SK-N-SH (cell line): ENCODE data around the gene ABCB6. TPM values are rescaled to one million over a fixed set of nuclear protein-coding genes. Genes with fewer than 3 reads are reported as not detected.
A peak's percentile ranks its signal among the peaks of the same experiment; 100 is the strongest.

ENCODE experiments used
- CTCF ChIA-PET: fragments of 300-600, 350-600 bp; formaldehyde crosslinking; extraction: SDS; loops from one replicate; lab custom pipeline; 2021; lab: Yijun Ruan, JAX
- POLR2A ChIA-PET: fragments of 350-600 bp; sonication (Branson Sonifier 250); formaldehyde crosslinking; extraction: SDS; loops from one replicate; lab custom pipeline; 2020; ENCODE audit warnings: antibody characterized with exemption, inconsistent platforms; lab: Yijun Ruan, JAX
- DNase-seq: peaks from one replicate; pipeline ENCODE4 v3.0.0; 2012
- H2AFZ ChIP-seq: fragments of 200-600 bp; sonication (generic); 2 replicates; pipeline ENCODE4 v1.8.1; 2016; ENCODE audit warnings: antibody characterized with exemption, mild to moderate bottlenecking, low read depth
- H3F3A ChIP-seq: fragments of 200-600 bp; sonication (generic); replicated peaks from 2 replicates; pipeline ENCODE3; 2016; ENCODE audit warnings: antibody characterized with exemption, mild to moderate bottlenecking; ENCODE audit not compliant: insufficient read depth
- H3K27ac ChIP-seq, 2 experiments: fragments of 200-500 bp in 1 of 2; fragments of 200-600 bp in 1 of 2; sonication (Bioruptor generic) in 1 of 2; sonication (generic), shearing (Covaris generic) in 1 of 2; 2 replicates each; pipeline versions ENCODE4 v1.5.1 to v1.6.1; 2014 to 2016; ENCODE audit warnings: low read depth in 2 of 2, inconsistent platforms in 1 of 2, low read length in 1 of 2, mild to moderate bottlenecking in 1 of 2, mixed read lengths in 1 of 2
- H3K27me3 ChIP-seq: fragments of 200-600 bp; sonication (generic), shearing (Covaris generic); 2 replicates; pipeline ENCODE4 v1.6.1; 2016; ENCODE audit warnings: mixed run types; ENCODE audit not compliant: insufficient read depth
- H3K36me3 ChIP-seq, 2 experiments: fragments of 200-500 bp in 1 of 2; fragments of 200-600 bp in 1 of 2; sonication (Bioruptor generic) in 1 of 2; sonication (generic) in 1 of 2; replicated peaks in 1 of 2; 2 replicates each; pipeline versions ENCODE3 to v1.5.1; 2014 to 2016; ENCODE audit warnings: low read length in 1 of 2, mild to moderate bottlenecking in 1 of 2; ENCODE audit not compliant: insufficient read depth in 2 of 2, control insufficient read depth in 1 of 2
- H3K4me1 ChIP-seq, 2 experiments: fragments of 200-500 bp in 1 of 2; fragments of 200-600 bp in 1 of 2; sonication (Bioruptor generic) in 1 of 2; sonication (generic), shearing (Covaris generic) in 1 of 2; 2 replicates each; pipeline versions ENCODE4 v1.5.1 to v1.6.1; 2014 to 2016; ENCODE audit warnings: low read depth in 1 of 2, low read length in 1 of 2, mixed run types in 1 of 2; ENCODE audit not compliant: insufficient read depth in 2 of 2, control insufficient read depth in 1 of 2
- H3K4me2 ChIP-seq: fragments of 200-600 bp; sonication (generic), shearing (Covaris generic); 2 replicates; pipeline ENCODE4 v1.6.1; 2017; ENCODE audit warnings: mixed run types
- H3K4me3 ChIP-seq, 2 experiments: fragments of 200-500 bp in 1 of 2; fragments of 200-600 bp in 1 of 2; sonication (Bioruptor generic) in 1 of 2; sonication (generic), shearing (Covaris generic) in 1 of 2; 2 replicates each; pipeline versions ENCODE4 v1.5.1 to v1.8.1; 2014 to 2016; ENCODE audit warnings: low read depth in 2 of 2, inconsistent platforms in 1 of 2, low read length in 1 of 2, mild to moderate bottlenecking in 1 of 2, mixed read lengths in 1 of 2, moderate library complexity in 1 of 2
- H3K79me2 ChIP-seq: fragments of 200-600 bp; sonication (generic); 2 replicates; pipeline ENCODE4 v1.8.1; 2017; ENCODE audit warnings: mild to moderate bottlenecking; ENCODE audit not compliant: insufficient read depth
- H3K9ac ChIP-seq: fragments of 200-600 bp; sonication (generic); 2 replicates; pipeline ENCODE4 v1.6.1; 2017; ENCODE audit warnings: mixed run types
- H3K9me2 ChIP-seq: fragments of 200-600 bp; sonication (generic); 2 replicates; pipeline ENCODE4 v1.6.1; 2017; ENCODE audit warnings: mixed run types
- H3K9me3 ChIP-seq: fragments of 200-600 bp; sonication (generic); 2 replicates; pipeline ENCODE4 v1.6.1; 2017; ENCODE audit warnings: mixed run types, mild to moderate bottlenecking, moderate library complexity
- H4K20me1 ChIP-seq: fragments of 200-600 bp; sonication (generic); 2 replicates; pipeline ENCODE4 v1.6.1; 2017; ENCODE audit warnings: mild to moderate bottlenecking, mixed run types; ENCODE audit not compliant: insufficient read depth
- ELF1 ChIP-seq: IDR thresholded peaks from 2 replicates; pipeline ENCODE4 v1.4.0; 2012
- FOXJ3 ChIP-seq: sonication (generic); formaldehyde crosslinking; IDR thresholded peaks from 2 replicates; pipeline ENCODE4 v1.5.1; 2020; ENCODE audit warnings: mild to moderate bottlenecking, missing genetic modification reagents
- FOXM1 ChIP-seq: IDR thresholded peaks from 2 replicates; pipeline ENCODE4 v1.4.0; 2012; ENCODE audit warnings: low read depth, mild to moderate bottlenecking
- MEF2A ChIP-seq: IDR thresholded peaks from 2 replicates; pipeline ENCODE4 v1.4.0; 2012; ENCODE audit warnings: low read depth, borderline replicate concordance
- NFIC ChIP-seq: IDR thresholded peaks from 2 replicates; pipeline ENCODE4 v1.4.0; 2012; ENCODE audit warnings: borderline replicate concordance
- POLR2AphosphoS5 ChIP-seq: IDR thresholded peaks from 2 replicates; pipeline ENCODE4 v1.6.1; 2012; ENCODE audit warnings: low read depth, low read length
- RFX5 ChIP-seq: IDR thresholded peaks from 2 replicates; pipeline ENCODE4 v1.6.1; 2012; ENCODE audit warnings: mild to moderate bottlenecking, improper control_type of control experiment, low read length
- TAF1 ChIP-seq: IDR thresholded peaks from 2 replicates; pipeline ENCODE4 v1.6.1; 2012; ENCODE audit warnings: low read depth, mild to moderate bottlenecking, low read length, moderate library complexity, borderline replicate concordance
- TCF12 ChIP-seq: IDR thresholded peaks from 2 replicates; pipeline ENCODE4 v1.4.0; 2012
- USF1 ChIP-seq: IDR thresholded peaks from 2 replicates; pipeline ENCODE4 v1.4.0; 2012; ENCODE audit warnings: low read depth, borderline replicate concordance
- YY1 ChIP-seq: IDR thresholded peaks from 2 replicates; pipeline ENCODE4 v1.4.0; 2012; ENCODE audit warnings: low read depth, mild to moderate bottlenecking
- WGBS: methylation state at CpG from one replicate; pipeline ENCODE4 v1.1.6; 2017; ENCODE audit warnings: low lambda C conversion rate; 5-methylcytosine and 5-hydroxymethylcytosine counted together
- polyA plus RNA-seq, 3 experiments: library from polyadenylated mRNA; depleted of rRNA; stranded (reverse); fragments of >200 nt; gene quantifications; 2 replicates each; pipeline ENCODE4 v1.2.3, GENCODE V29; 2012

Gene ABCB6
- polyA plus RNA-seq, 1 of the 3 experiments (the other 2 are of a cell fraction), result 27.4 TPM

- ChIA-PET CTCF (interaction anchor here (0.8 to 5.1 kb wide), 6 partner anchors 9 to 198 kb away, joined by 3 to 40 read pairs (median 6); partner anchors contain the start of gene ABCB6), POLR2A (interaction anchor here (0.7 to 2.7 kb wide), 4 partner anchors 10 to 51 kb away, joined by 3 to 23 read pairs (median 14); partner anchors contain the start of genes ABCB6, CNPPD1, GLB1L and STK16)
- no peaks in the 10 kb centered on the region for H4K20me1 ChIP-seq
- H3K79me2 ChIP-seq, result peaks cover 27% of the 10 kb centered on the region
- no peak for DNase-seq
- H3F3A ChIP-seq, result peaks cover 11% of the 10 kb centered on the region
- peak overlapping the region; percentile 98 for H3K4me2 ChIP-seq
- peaks cover 10 to 39% of the 10 kb centered on the region in 2 experiments for H3K36me3 ChIP-seq
- 50% methylated on average over 6 of the region's 7 CpGs for WGBS
- H3K27ac ChIP-seq, result peak overlapping the region in 1 of 2 experiments; percentile 75; a peak in 2 of 4 replicates
- no peaks in the 10 kb centered on the region for H3K27me3 ChIP-seq
- H3K4me1 ChIP-seq, result peaks cover 3 to 16% of the 10 kb centered on the region in 2 experiments; a peak in 1 of 4 replicates
- H3K9me3 ChIP-seq, result no peaks in the 10 kb centered on the region
- peak overlapping the region; percentile 75; the same call in 1 of the 2 replicates for H2AFZ ChIP-seq
- no peak for TF ChIP-seq USF1
- TF ChIP-seq MEF2A, result no peak
- no peak for TF ChIP-seq TAF1
- no peak for TF ChIP-seq POLR2AphosphoS5
- no peaks in the 10 kb centered on the region for H3K9me2 ChIP-seq
- H3K9ac ChIP-seq, result peak overlapping the region; percentile 78
- peak overlapping the region; percentile 82 to 87 for H3K4me3 ChIP-seq
These were observed 9.5 kb upstream of the ABCB6 start for GRCh38 chr2:219228041-219228910.

- Histone ChIP-seq H3K9me2 (no peaks in the 10 kb centered on the region), H2AFZ (no peak overlapping the region)
- TF ChIP-seq FOXJ3 (CRISPR knock-in tag), result no peak
- TF ChIP-seq NFIC, result no peak
- TF ChIP-seq USF1, result no peak
- no peak for TF ChIP-seq YY1
- no peak for TF ChIP-seq RFX5
- TF ChIP-seq TCF12, result no peak
- TF ChIP-seq ELF1, result no peak
- no peak for TF ChIP-seq FOXM1
- TF ChIP-seq, all 33 proteins: peak for 0
- H3K27ac ChIP-seq, result no peak overlapping the region
- ChIA-PET CTCF (interaction anchor here (0.6 to 2.1 kb wide), 3 partner anchors 27 to 73 kb away, joined by 3 to 7 read pairs (median 7); no protein-coding TSS in a partner anchor), POLR2A (no interaction called here)
- peaks cover 0 to 13% of the 10 kb centered on the region in 2 experiments; a peak in 1 of 4 replicates for H3K4me1 ChIP-seq
- H4K20me1 ChIP-seq, result no peaks in the 10 kb centered on the region
- peaks cover 8 to 41% of the 10 kb centered on the region in 2 experiments for H3K36me3 ChIP-seq
- H3F3A ChIP-seq, result peaks cover 6% of the 10 kb centered on the region
- H3K4me2 ChIP-seq, result no peak overlapping the region
- H3K27me3 ChIP-seq, result no peaks in the 10 kb centered on the region
- peaks cover 20% of the 10 kb centered on the region for H3K79me2 ChIP-seq
- no peaks in the 10 kb centered on the region for H3K9me3 ChIP-seq
- H3K4me3 ChIP-seq, result no peak overlapping the region
- DNase-seq, result no peak
- H3K9ac ChIP-seq, result no peak overlapping the region
- WGBS, result 100% methylated on average over 3 of the region's 3 CpGs
These were observed 6.6 kb upstream of the ABCB6 start for GRCh38 chr2:219225350-219225749.
